Hematopoietic multipotent progenitor cell treated with erythropoietin and hydrocortisone succinate and interleukin-3 and kit ligand, for 15 days (in vitro differentiated cells): Measurements from ENCODE around the gene CT47A7.
"Not testable (repeated sequence)": the region's sequence is repeated elsewhere in the genome, so short reads cannot be mapped to it uniquely, and the experiment has no call there.

Source experiments
- DNase-seq: peaks from one replicate; pipeline ENCODE4 v3.0.0-alpha.2; 2015; ENCODE audit warnings: low spot score

The CT47A7 gene

DNA sequence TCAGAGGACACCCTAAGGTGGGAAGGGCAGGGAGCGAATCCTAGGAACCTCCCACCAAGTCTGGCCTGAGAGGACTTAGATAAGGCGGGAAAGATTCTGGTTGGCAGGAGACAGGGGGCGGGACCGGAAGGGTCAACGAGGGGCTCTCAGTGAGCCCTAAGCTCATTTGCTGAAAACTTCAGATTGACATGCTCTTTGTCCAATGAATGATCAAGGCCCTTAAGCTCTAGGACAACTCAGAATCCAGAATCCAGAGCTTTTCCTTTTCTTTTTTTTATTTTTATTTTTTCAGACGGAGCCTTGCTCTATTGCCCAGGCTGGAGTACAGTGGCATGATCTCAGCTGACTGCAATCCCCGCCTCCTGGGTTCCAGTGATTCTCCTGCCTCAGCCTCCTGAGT is at the start of gene CT47A7:
TSS of gene CT47A7 (minus strand) at position 101 of the 400 bp plus-strand sequence. CDS start 255 bp downstream, outside the sequence.
- not testable (repeated sequence) for DNase-seq

DNA sequence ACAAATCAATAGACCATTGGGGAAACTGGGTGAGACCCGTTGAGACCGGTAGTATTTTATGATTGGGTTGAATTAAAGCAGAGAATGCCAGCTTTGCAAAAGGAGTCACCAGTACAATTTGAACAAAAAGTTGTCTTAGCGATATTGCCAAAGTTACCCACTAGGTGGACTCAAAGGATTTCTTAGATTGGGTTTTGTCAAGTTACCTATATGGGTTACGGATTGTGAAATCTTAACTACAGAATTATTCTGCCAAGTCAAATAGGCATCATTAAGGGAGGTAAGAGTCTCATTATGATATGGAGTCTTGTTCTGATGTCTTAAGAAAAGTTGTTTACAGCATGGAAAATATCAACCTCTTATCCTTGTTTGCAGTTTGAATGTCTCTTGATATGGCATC is 44.2 kb upstream of the CT47A7 start:
- DNase-seq: no peak

DNA sequence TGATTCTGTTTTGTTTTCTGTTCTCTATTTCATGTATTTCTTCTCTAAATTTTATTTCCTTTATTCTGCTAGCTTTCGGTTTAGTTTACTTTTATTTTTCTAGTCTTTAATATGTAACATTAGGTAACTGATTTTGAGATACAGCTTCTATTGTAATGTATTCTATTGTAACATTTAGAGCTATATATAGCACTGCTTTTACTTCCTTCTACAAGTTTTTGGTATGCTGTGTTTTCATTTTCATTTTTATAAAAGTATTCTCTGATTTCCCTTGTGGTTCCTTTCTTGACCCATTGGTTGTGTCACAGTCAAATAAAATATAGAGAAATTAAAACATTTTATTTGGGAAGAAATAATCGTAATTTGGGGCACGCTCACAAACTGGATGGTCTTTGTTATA is 43.0 kb upstream of the CT47A7 start:
- DNase-seq: no peak

DNA sequence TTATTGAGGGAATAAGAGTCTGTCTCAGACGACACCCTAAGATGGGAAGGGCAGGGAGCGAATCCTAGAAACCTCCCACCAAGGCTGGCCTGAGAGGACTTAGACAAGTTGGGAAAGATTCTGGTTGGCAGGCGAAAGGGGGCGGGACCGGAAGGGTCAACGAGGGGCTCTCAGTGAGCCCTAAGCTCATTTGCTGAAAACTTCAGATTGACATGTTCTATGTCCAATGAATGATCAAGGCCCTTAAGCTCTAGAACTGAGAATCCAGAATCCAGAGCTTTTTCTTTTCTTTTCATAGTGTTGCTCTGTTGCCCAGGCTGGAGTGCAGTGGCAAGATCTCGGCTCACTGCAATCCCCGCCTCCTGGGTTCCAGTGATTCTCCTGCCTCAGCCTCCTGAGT is 29.3 kb upstream of the CT47A7 start, which contains the start of gene CT47A1:
TSS of gene CT47A1 (minus strand) at position 101 of the 400 bp plus-strand sequence. CDS start 231 bp downstream, outside the sequence.
- not testable (repeated sequence) for DNase-seq
